Suprapubic skin (tissue), 4 donors: Measurements from ENCODE around the gene MYO16.

Experiments used
- CTCF ChIP-seq, 2 donors: fragments of 200-600 bp in 1 of 2; fragments of 450-650 bp in 1 of 2; sonication (generic) in 1 of 2; IDR thresholded peaks; one replicate each; pipeline ENCODE4 v1.5.1; 2016 to 2019; ENCODE audit warnings: antibody characterized with exemption in 2 of 2, mild to moderate bottlenecking in 1 of 2, moderate library complexity in 1 of 2
- EP300 ChIP-seq: sonication (generic); formaldehyde crosslinking; IDR thresholded peaks from one replicate; pipeline ENCODE4 v1.6.1; 2017; ENCODE audit warnings: antibody characterized with exemption
- POLR2A ChIP-seq, 2 donors: fragments of 450-650 bp; IDR thresholded peaks; one replicate each; pipeline ENCODE4 v1.6.1; 2017; ENCODE audit warnings: antibody characterized with exemption in 2 of 2, mild to moderate bottlenecking in 2 of 2, moderate library complexity in 2 of 2
- POLR2AphosphoS5 ChIP-seq, 3 donors: sonication (generic); formaldehyde crosslinking; IDR thresholded peaks; one replicate each; pipeline ENCODE4 v1.6.1; 2017; ENCODE audit warnings: antibody characterized with exemption in 3 of 3

GRCh38 chr13:109249780-109250528 is 620.5 kb downstream of the MYO16 start:
- TF ChIP-seq CTCF (IDR thresholded peaks at IDR 0.05), result no peak
- no peak for TF ChIP-seq POLR2A (IDR thresholded peaks at IDR 0.05)
- no peak for TF ChIP-seq EP300
- TF ChIP-seq POLR2AphosphoS5 (IDR thresholded peaks at IDR 0.05), result no peak
